ENCODE results near the gene DHX35.

The DHX35 gene

DNA sequence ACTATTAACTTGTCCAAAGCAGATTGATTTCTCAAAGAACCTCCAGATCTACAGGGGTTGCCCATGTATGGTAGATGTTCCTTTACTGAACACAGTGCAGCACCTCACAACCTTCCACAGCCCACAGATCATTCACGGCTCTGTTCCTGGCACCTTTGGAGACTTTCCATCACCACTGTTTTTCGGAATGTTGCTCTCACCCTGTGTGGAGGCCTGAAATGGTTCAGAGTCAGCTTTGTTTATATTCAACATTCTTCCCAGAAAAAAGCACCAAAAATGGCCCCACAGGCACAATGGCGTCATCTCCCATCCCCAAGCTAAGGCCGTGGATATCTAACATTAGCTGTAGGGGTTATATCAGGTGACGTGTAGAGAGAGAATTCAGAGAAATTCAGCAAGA, 74.7 kb downstream of the DHX35 start:
- DNase-seq (ENCODE audit: low spot score): no peak
- TF ChIP-seq, protein P1, sequence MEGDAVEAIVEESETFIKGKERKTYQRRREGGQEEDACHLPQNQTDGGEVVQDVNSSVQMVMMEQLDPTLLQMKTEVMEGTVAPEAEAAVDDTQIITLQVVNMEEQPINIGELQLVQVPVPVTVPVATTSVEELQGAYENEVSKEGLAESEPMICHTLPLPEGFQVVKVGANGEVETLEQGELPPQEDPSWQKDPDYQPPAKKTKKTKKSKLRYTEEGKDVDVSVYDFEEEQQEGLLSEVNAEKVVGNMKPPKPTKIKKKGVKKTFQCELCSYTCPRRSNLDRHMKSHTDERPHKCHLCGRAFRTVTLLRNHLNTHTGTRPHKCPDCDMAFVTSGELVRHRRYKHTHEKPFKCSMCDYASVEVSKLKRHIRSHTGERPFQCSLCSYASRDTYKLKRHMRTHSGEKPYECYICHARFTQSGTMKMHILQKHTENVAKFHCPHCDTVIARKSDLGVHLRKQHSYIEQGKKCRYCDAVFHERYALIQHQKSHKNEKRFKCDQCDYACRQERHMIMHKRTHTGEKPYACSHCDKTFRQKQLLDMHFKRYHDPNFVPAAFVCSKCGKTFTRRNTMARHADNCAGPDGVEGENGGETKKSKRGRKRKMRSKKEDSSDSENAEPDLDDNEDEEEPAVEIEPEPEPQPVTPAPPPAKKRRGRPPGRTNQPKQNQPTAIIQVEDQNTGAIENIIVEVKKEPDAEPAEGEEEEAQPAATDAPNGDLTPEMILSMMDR (IDR thresholded peaks at IDR 0.05; ENCODE audit: extremely low read depth, missing control alignments): no peak

DNA sequence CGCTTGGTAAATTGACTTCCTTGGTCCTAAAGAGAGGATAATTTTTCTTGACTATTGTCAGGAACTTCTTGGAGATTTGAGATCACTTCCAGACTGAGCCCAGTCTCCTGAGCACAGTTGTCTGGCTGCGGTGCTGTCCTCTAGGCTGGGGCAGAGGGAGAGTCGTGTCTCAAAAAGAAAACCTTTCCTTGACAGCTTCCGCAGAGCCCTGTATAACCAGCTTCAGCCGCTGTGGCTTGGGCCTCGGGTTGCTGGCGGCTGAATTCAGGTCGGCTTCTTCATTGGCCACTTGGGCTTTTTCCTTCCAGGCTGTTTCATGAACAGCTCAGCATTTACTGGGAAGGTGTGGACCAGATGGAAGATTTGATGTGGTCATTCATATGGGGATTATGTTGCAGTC, 75.9 kb downstream of the DHX35 start:
- DNase-seq (ENCODE audit: low spot score): no peak
- TF ChIP-seq, protein P1 (IDR thresholded peaks at IDR 0.05; ENCODE audit: extremely low read depth, missing control alignments): no peak

DNA sequence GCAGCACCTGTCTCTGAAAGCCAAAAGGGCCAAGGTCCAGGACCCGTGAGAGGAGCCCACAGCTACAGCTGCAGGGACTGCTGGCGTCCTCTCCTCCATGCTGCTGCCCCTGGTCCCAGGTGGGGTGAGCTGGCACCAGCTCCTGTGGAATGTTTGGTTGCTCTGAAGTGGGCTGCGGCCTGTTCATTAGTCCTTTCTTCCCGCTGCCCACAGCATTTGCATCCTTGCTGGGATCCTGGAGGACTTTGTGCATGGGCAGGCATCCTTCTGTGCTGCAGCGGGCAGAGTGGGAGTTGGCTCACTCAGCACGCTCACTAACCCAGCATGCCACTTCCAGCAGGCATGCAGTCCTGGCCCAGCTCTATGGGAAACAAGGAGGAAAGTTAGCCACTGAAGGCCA, 76.4 kb downstream of the DHX35 start:
- TF ChIP-seq, protein P1 (IDR thresholded peaks at IDR 0.05; ENCODE audit: extremely low read depth, missing control alignments): no peak
- no peak for DNase-seq (ENCODE audit: low spot score)

DNA sequence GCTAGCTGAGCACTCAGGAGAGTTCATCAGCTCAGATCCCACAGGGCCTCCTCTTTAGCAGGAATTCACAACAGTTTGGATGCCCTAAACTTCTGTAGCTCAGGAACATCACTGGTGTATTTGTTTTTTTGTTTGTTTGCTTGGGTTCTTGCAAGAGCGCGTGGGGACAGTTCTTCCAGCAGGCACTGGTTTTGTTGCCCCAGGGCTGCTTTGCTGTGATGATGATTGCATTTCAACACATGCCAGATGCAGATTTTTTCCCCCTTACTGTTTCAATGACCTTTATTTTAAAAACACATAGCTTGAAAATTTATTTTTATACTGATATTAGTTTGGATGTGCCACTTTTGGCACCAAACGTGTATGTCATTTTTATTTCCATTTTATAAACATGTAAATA, 77.1 kb downstream of the DHX35 start:
- DNase-seq (ENCODE audit: low spot score): no peak
- TF ChIP-seq, protein P1 (IDR thresholded peaks at IDR 0.05; ENCODE audit: extremely low read depth, missing control alignments): no peak

DNA sequence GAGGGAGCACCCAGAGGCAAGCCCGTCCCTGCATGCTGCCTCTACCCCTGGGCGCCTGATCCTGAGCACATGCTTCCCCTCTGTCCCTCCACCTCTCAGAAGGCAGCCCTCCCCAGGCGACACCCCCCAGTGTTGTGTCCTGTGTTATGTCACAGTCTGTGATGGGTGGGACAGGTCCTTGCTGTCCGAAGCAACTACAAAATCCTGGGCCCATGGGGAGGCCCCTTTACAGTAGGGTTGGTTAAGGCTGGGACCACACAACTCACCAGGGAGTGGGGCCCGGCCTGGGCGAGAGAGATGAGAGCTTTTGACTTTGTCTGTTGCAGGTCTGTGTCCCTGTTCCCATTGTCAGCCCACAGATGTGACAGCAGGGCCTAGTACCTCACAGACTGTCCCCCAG, 78.0 kb downstream of the DHX35 start:
- TF ChIP-seq, protein P1 (IDR thresholded peaks at IDR 0.05; ENCODE audit: extremely low read depth, missing control alignments): no peak
- no peak for DNase-seq (ENCODE audit: low spot score)

DNA sequence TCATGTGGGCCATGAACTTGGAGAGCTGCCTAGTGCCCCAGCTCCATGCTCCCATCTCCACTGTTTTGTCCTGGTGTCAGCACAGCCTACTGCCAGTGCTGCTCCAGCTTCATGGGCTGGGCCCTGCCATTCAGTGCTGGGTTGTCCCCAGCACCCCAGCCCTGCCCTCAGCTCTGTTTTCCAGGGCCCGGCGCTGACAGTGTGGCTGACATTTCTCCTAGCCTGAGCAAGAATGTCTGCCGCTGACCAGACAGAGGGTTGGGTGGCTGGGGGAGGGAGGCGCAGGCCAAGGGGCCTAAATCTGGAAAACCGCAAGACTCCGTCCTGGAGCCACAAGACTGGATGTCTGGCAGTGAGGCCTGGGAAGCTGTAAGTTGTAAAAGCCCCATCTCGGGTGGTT, 78.9 kb downstream of the DHX35 start:
- DNase-seq (ENCODE audit: low spot score): no peak

DNA sequence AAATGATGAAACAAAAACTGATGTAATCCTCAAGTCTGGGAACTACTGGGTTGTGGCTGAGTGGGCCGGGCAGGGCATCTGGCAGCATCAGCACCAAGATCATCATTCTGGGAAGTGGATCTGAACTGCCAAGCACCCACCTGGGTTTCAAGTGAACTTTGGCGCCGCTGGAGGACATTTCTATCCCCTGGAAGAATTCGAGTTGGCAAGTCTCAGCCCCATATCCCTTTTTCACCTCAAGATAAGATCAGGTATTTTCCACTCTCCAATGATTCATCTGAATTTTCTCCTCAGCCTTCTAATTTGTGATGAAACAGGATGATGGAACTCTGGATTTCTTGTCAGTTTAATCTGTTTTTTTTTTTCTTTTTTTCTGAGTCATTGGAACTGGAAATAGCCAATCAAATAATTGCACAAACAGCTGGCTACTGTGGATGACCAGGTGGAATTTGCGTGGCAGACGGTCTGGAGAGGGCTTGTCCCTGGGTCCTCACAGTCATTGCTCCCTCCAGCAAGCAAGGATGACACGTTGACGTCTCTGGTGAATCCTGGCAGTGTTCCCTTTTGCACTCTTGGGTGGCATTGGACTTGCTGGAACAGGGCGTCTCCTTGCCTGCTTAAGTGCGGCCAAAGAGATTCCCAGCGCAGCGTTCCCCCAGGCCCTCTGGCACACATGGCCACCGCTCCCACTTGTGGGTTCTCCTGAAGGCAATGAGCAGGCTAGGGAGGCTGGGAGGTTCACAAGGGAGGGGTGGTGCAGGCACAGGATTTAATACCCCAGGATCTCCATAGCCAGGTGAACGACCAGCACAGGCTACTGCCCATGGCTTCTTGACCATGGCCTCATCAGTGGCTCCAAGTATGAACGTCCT, 80.4 kb downstream of the DHX35 start:
- DNase-seq (ENCODE audit: low spot score): no peak
- TF ChIP-seq, protein P1 (IDR thresholded peaks at IDR 0.05; ENCODE audit: extremely low read depth, missing control alignments): no peak

More for the DNA sequence above, 78.9 kb downstream of the DHX35 start:
- TF ChIP-seq, protein P1 (IDR thresholded peaks at IDR 0.05; ENCODE audit: extremely low read depth, missing control alignments): no peak

All from GM20000 (cell line).